ENCODE data around the gene CHSY3. TPM values are rescaled to one million over a fixed set of nuclear protein-coding genes. Genes with fewer than 3 reads are reported as not detected.
"Not testable (repeated sequence)": the region's sequence is repeated elsewhere in the genome, so short reads cannot be mapped to it uniquely, and the experiment has no call there.

Gene CHSY3
- polyA plus RNA-seq, 1 donor, result 1.7 TPM

- H3K4me1 ChIP-seq (ENCODE audit: control insufficient read depth, insufficient read depth, low read length), result no peaks in the 10 kb centered on the region
- no peak for DNase-seq
- H3K9me3 ChIP-seq (ENCODE audit: control insufficient read depth, low read depth, low read length), result no peaks in the 10 kb centered on the region
- no peak overlapping the region for H3K27ac ChIP-seq (ENCODE audit: low read length)
- no peak overlapping the region for H3K4me3 ChIP-seq (ENCODE audit: low read length)
- H3K36me3 ChIP-seq (ENCODE audit: control insufficient read depth, insufficient read depth, low read length), result no peaks in the 10 kb centered on the region
- H3K27me3 ChIP-seq (ENCODE audit: control insufficient read depth, insufficient read depth, low read length), result no peaks in the 10 kb centered on the region
- 100% methylated on average over 1 of the region's 2 CpGs for WGBS (ENCODE audit: insufficient coverage, low lambda C conversion rate)
These were observed 302.4 kb downstream of the CHSY3 start for GRCh38 chr5:130206686-130207085.

- no CpG with 5 or more reads among the region's 3 CpGs for WGBS (ENCODE audit: insufficient coverage, low lambda C conversion rate)
- no peak overlapping the region for H3K27ac ChIP-seq (ENCODE audit: low read length)
- H3K36me3 ChIP-seq (ENCODE audit: control insufficient read depth, insufficient read depth, low read length), result no peaks in the 10 kb centered on the region
- H3K9me3 ChIP-seq (ENCODE audit: control insufficient read depth, low read depth, low read length), result no peaks in the 10 kb centered on the region
- H3K4me1 ChIP-seq (ENCODE audit: control insufficient read depth, insufficient read depth, low read length), result no peaks in the 10 kb centered on the region
- no peak for DNase-seq
- H3K4me3 ChIP-seq (ENCODE audit: low read length), result no peak overlapping the region
- no peaks in the 10 kb centered on the region for H3K27me3 ChIP-seq (ENCODE audit: control insufficient read depth, insufficient read depth, low read length)
These were observed 309.3 kb downstream of the CHSY3 start for GRCh38 chr5:130213607-130214006.

GRCh38 chr5:130216286-130216685, 312.0 kb downstream of the CHSY3 start:
- H3K4me3 ChIP-seq (ENCODE audit: low read length), result no peak overlapping the region
- WGBS (ENCODE audit: insufficient coverage, low lambda C conversion rate), result 100% methylated on average over 2 of the region's 2 CpGs
- DNase-seq, result no peak

GRCh38 chr5:130222573-130222972, 318.3 kb downstream of the CHSY3 start:
- no peak overlapping the region for H3K4me3 ChIP-seq (ENCODE audit: low read length)
- no peaks in the 10 kb centered on the region for H3K9me3 ChIP-seq (ENCODE audit: control insufficient read depth, low read depth, low read length)
- no peaks in the 10 kb centered on the region for H3K27me3 ChIP-seq (ENCODE audit: control insufficient read depth, insufficient read depth, low read length)
- H3K27ac ChIP-seq (ENCODE audit: low read length), result no peak overlapping the region
- H3K4me1 ChIP-seq (ENCODE audit: control insufficient read depth, insufficient read depth, low read length), result no peaks in the 10 kb centered on the region
- no peak for DNase-seq
- no peaks in the 10 kb centered on the region for H3K36me3 ChIP-seq (ENCODE audit: control insufficient read depth, insufficient read depth, low read length)

More at GRCh38 chr5:130216286-130216685, 312.0 kb downstream of the CHSY3 start:
- Histone ChIP-seq H3K27ac (ENCODE audit: low read length) (no peak overlapping the region), H3K36me3 (ENCODE audit: control insufficient read depth, insufficient read depth, low read length) (no peaks in the 10 kb centered on the region), H3K9me3 (ENCODE audit: control insufficient read depth, low read depth, low read length) (no peaks in the 10 kb centered on the region), H3K4me1 (ENCODE audit: control insufficient read depth, insufficient read depth, low read length) (no peaks in the 10 kb centered on the region), H3K27me3 (ENCODE audit: control insufficient read depth, insufficient read depth, low read length) (no peaks in the 10 kb centered on the region)

- not testable (repeated sequence) for H3K4me1 ChIP-seq (ENCODE audit: control insufficient read depth, insufficient read depth, low read length); H3K27me3 ChIP-seq (ENCODE audit: control insufficient read depth, insufficient read depth, low read length); DNase-seq; H3K36me3 ChIP-seq (ENCODE audit: control insufficient read depth, insufficient read depth, low read length); H3K9me3 ChIP-seq (ENCODE audit: control insufficient read depth, low read depth, low read length); H3K27ac ChIP-seq (ENCODE audit: low read length); H3K4me3 ChIP-seq (ENCODE audit: low read length)
- 90% methylated on average over 2 of the region's 2 CpGs for WGBS (ENCODE audit: insufficient coverage, low lambda C conversion rate)
These were observed 322.3 kb downstream of the CHSY3 start for GRCh38 chr5:130226556-130226955.

- no CpG with 5 or more reads among the region's 4 CpGs for WGBS (ENCODE audit: insufficient coverage, low lambda C conversion rate)
- no peak for DNase-seq
These were observed 323.4 kb downstream of the CHSY3 start for GRCh38 chr5:130227699-130228098.

GRCh38 chr5:130231786-130232185, 327.5 kb downstream of the CHSY3 start:
- Histone ChIP-seq H3K9me3 (ENCODE audit: control insufficient read depth, low read depth, low read length) (no peaks in the 10 kb centered on the region), H3K27ac (ENCODE audit: low read length) (no peak overlapping the region), H3K27me3 (ENCODE audit: control insufficient read depth, insufficient read depth, low read length) (no peaks in the 10 kb centered on the region), H3K4me3 (ENCODE audit: low read length) (no peak overlapping the region), H3K36me3 (ENCODE audit: control insufficient read depth, insufficient read depth, low read length) (no peaks in the 10 kb centered on the region), H3K4me1 (ENCODE audit: control insufficient read depth, insufficient read depth, low read length) (no peaks in the 10 kb centered on the region)
- WGBS (ENCODE audit: insufficient coverage, low lambda C conversion rate), result no CpG with 5 or more reads among the region's 1 CpG
- DNase-seq, result no peak

More at GRCh38 chr5:130227699-130228098, 323.4 kb downstream of the CHSY3 start:
- no peak overlapping the region for H3K4me3 ChIP-seq (ENCODE audit: low read length)
- no peak overlapping the region for H3K27ac ChIP-seq (ENCODE audit: low read length)
- no peaks in the 10 kb centered on the region for H3K27me3 ChIP-seq (ENCODE audit: control insufficient read depth, insufficient read depth, low read length)
- H3K4me1 ChIP-seq (ENCODE audit: control insufficient read depth, insufficient read depth, low read length), result no peaks in the 10 kb centered on the region
- no peaks in the 10 kb centered on the region for H3K9me3 ChIP-seq (ENCODE audit: control insufficient read depth, low read depth, low read length)
- no peaks in the 10 kb centered on the region for H3K36me3 ChIP-seq (ENCODE audit: control insufficient read depth, insufficient read depth, low read length)

- H3K4me1 ChIP-seq (ENCODE audit: control insufficient read depth, insufficient read depth, low read length), result no peaks in the 10 kb centered on the region
- no peaks in the 10 kb centered on the region for H3K27me3 ChIP-seq (ENCODE audit: control insufficient read depth, insufficient read depth, low read length)
- no peak overlapping the region for H3K27ac ChIP-seq (ENCODE audit: low read length)
- H3K9me3 ChIP-seq (ENCODE audit: control insufficient read depth, low read depth, low read length), result no peaks in the 10 kb centered on the region
- H3K36me3 ChIP-seq (ENCODE audit: control insufficient read depth, insufficient read depth, low read length), result no peaks in the 10 kb centered on the region
- no peak for DNase-seq
- WGBS (ENCODE audit: insufficient coverage, low lambda C conversion rate), result 80% methylated on average over 1 of the region's 1 CpG
- no peak overlapping the region for H3K4me3 ChIP-seq (ENCODE audit: low read length)
These were observed 330.6 kb downstream of the CHSY3 start for GRCh38 chr5:130234816-130235215.

Other genes with a start within 250 kb of the CHSY3 start
- gene MINAR2, start 156.4 kb upstream of the CHSY3 start, polyA plus RNA-seq, result 0.09 TPM

Data from large intestine (tissue), 3 donors.